ENCODE results near the gene AVEN. TPM values are rescaled to one million over a fixed set of nuclear protein-coding genes. Genes with fewer than 3 reads are reported as not detected.

The AVEN gene
- total and polyA plus RNA-seq, 2 of the 8 experiments (the other 6 are each of a cell fraction or from before 2014, with no cell fraction given): 5.5 to 17.0 TPM

DNA sequence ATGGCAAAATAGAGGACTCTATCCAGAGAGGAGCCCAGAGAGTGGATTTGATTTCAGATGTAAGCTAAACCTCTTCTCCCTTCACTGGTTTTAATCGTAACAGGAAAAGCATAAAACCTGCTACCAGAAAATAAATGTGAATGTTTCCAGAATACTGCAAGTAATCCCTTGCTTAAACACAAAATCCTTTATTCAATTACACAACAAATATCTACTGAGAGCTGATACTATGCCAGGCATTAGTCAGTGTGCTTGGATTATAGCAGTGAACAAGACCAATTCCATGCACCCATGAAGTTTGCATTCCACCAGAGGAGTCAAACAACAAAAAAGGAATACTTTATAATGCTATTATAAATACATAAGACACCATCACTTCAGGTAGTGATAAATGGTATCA is 15.1 kb downstream of the AVEN start:
- no peak overlapping the region for H3K23ac ChIP-seq (ENCODE audit: insufficient read length)
- H3K79me1 ChIP-seq (ENCODE audit: low read depth, low read length): no peaks in the 10 kb centered on the region
- H2BK15ac ChIP-seq (ENCODE audit: low read length): no peak overlapping the region
- H4K8ac ChIP-seq (ENCODE audit: extremely low read depth, insufficient read depth, low read length): no peak overlapping the region
- no peak overlapping the region for H3K14ac ChIP-seq (ENCODE audit: insufficient read length)
- H2BK20ac ChIP-seq (ENCODE audit: low read length): no peak overlapping the region
- no peak overlapping the region for H3K4me3 ChIP-seq (ENCODE audit: extremely low read depth in 1 of 4, insufficient read depth in 2 of 4, low read depth in 3 of 4, low read length in 4 of 4)
- no peak overlapping the region for H2BK120ac ChIP-seq (replicated peaks; ENCODE audit: low read depth, low read length)
- no peaks in the 10 kb centered on the region for H3K36me3 ChIP-seq (ENCODE audit: control insufficient read depth in 2 of 4, insufficient read depth in 4 of 4, low read length in 3 of 4)
- H2BK12ac ChIP-seq (ENCODE audit: low read depth, low read length): no peak overlapping the region
- no peak overlapping the region for H3K4ac ChIP-seq (replicated peaks; ENCODE audit: insufficient read length, low read depth, low read length)
- H4K91ac ChIP-seq (replicated peaks; ENCODE audit: insufficient read length, low read length): no peak overlapping the region
- TF ChIP-seq SIN3A (conservative IDR thresholded peaks at IDR 0.05 in 1 of 2, IDR thresholded peaks at IDR 0.05 in 1 of 2; ENCODE audit: low read depth in 1 of 2, low read length in 2 of 2) (no peak), HDAC2 (IDR thresholded peaks at IDR 0.05; ENCODE audit: borderline replicate concordance in 1 of 2, low read depth in 2 of 2, low read length in 2 of 2) (no peak), YY1 (IDR thresholded peaks at IDR 0.05; ENCODE audit: low read depth, low read length) (no peak), BACH1 (IDR thresholded peaks at IDR 0.05; ENCODE audit: low read length) (no peak), MAFK (IDR thresholded peaks at IDR 0.05; ENCODE audit: low read depth, low read length) (no peak), SRF (IDR thresholded peaks at IDR 0.05; ENCODE audit: low read depth, low read length) (no peak), KDM1A (IDR thresholded peaks at IDR 0.05; ENCODE audit: borderline replicate concordance, low read length) (no peak), TAF7 (optimal IDR thresholded peaks at IDR 0.05; ENCODE audit: borderline replicate concordance, low read depth, low read length) (no peak), NRF1 (IDR thresholded peaks at IDR 0.05; ENCODE audit: low read depth, low read length) (no peak)
- TF ChIP-seq, protein P1, sequence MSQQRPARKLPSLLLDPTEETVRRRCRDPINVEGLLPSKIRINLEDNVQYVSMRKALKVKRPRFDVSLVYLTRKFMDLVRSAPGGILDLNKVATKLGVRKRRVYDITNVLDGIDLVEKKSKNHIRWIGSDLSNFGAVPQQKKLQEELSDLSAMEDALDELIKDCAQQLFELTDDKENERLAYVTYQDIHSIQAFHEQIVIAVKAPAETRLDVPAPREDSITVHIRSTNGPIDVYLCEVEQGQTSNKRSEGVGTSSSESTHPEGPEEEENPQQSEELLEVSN (IDR thresholded peaks at IDR 0.05): no peak
- TF ChIP-seq, protein P2, sequence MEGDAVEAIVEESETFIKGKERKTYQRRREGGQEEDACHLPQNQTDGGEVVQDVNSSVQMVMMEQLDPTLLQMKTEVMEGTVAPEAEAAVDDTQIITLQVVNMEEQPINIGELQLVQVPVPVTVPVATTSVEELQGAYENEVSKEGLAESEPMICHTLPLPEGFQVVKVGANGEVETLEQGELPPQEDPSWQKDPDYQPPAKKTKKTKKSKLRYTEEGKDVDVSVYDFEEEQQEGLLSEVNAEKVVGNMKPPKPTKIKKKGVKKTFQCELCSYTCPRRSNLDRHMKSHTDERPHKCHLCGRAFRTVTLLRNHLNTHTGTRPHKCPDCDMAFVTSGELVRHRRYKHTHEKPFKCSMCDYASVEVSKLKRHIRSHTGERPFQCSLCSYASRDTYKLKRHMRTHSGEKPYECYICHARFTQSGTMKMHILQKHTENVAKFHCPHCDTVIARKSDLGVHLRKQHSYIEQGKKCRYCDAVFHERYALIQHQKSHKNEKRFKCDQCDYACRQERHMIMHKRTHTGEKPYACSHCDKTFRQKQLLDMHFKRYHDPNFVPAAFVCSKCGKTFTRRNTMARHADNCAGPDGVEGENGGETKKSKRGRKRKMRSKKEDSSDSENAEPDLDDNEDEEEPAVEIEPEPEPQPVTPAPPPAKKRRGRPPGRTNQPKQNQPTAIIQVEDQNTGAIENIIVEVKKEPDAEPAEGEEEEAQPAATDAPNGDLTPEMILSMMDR (IDR thresholded peaks at IDR 0.05; ENCODE audit: control extremely low read depth in 1 of 3, insufficient read depth in 1 of 3, low read depth in 1 of 3, low read length in 3 of 3): no peak
- no peak overlapping the region for H3K27ac ChIP-seq (ENCODE audit: low read depth, low read length)
- H3K79me2 ChIP-seq (ENCODE audit: control insufficient read depth in 1 of 2, insufficient read depth in 2 of 2, low read length in 2 of 2): peaks cover 0 to 6% of the 10 kb centered on the region in 2 experiments; a peak in 1 of 4 replicates
- H3K4me1 ChIP-seq (replicated peaks in 1 of 4; ENCODE audit: control insufficient read depth in 3 of 4, insufficient read depth in 4 of 4, low read length in 3 of 4): no peaks in the 10 kb centered on the region
- no peak for FAIRE-seq
- H2BK5ac ChIP-seq (ENCODE audit: low read depth, low read length): no peak overlapping the region
- no peak overlapping the region for H3K4me2 ChIP-seq (ENCODE audit: insufficient read depth in 1 of 2, low read depth in 2 of 2, low read length in 2 of 2)
- H3K9ac ChIP-seq (replicated peaks in 1 of 4; ENCODE audit: extremely low read depth in 1 of 4, low read depth in 3 of 4, low read length in 3 of 4): no peak overlapping the region
- ChIA-PET POLR2A (ENCODE audit: partially characterized antibody) (no interaction called here), CTCF (ENCODE audit: partially characterized antibody) (no interaction called here)
- H3K18ac ChIP-seq (ENCODE audit: extremely low read depth, low read length): no peak overlapping the region
- WGBS, 2 experiments (ENCODE audit: extremely low coverage in 1 of 2, insufficient coverage in 1 of 2, insufficient read length in 1 of 2, insufficient replicate concordance in 2 of 2, low coverage in 1 of 2, low lambda C conversion rate in 2 of 2, missing lambda C conversion rate in 1 of 2): 90% methylated on average over 1 of the region's 1 CpG; no CpG with 5 or more reads in 1 of the 2 experiments
- H3K56ac ChIP-seq (replicated peaks; ENCODE audit: insufficient read length, low read depth, low read length): no peak overlapping the region
- H3K27me3 ChIP-seq (replicated peaks in 1 of 4; ENCODE audit: control insufficient read depth in 3 of 4, extremely low read depth in 1 of 4, insufficient read depth in 3 of 4, low read length in 3 of 4): no peaks in the 10 kb centered on the region
- H4K5ac ChIP-seq (ENCODE audit: insufficient read length, low read depth, low read length): no peak overlapping the region
- H4K20me1 ChIP-seq (replicated peaks in 1 of 2; ENCODE audit: control insufficient read depth in 1 of 2, insufficient read depth in 2 of 2, low read length in 2 of 2): no peaks in the 10 kb centered on the region
- H2AK5ac ChIP-seq (ENCODE audit: low read depth, low read length): no peak overlapping the region
- H2AFZ ChIP-seq (ENCODE audit: low read length): no peak overlapping the region
- H3K9me3 ChIP-seq (ENCODE audit: insufficient read depth in 2 of 2, low read depth in 1 of 2, low read length in 1 of 2): peaks cover 2 to 5% of the 10 kb centered on the region in 2 experiments; a peak in 2 of 4 replicates
- no peak for DNase-seq (ENCODE audit: low read depth in 1 of 2, low spot score in 2 of 2)
- H3K23me2 ChIP-seq (ENCODE audit: low read depth, low read length): no peaks in the 10 kb centered on the region

All from H1 (cell line).